ENCODE data around the gene MACROD2.

The MACROD2 gene

DNA sequence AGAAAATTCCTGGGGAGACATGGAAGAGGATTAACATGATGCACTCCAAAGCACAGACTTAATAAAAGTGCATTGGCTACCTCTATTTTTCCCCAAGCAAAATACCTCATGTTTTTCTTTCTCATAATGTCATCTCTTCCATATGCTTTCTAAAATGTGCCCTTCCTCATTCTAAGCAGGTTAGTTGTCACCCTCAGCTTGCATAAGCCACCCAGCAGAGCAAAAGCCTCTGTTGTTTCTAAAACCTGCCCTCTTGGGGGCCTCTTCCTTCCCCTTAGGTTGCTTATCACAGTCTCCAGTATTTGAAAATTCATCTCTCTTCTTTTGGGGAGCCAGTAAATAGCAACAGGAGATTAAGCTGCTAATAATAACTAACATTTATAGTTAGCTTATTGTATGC is 525.7 kb downstream of the MACROD2 start:
- TF ChIP-seq TAF1 (IDR thresholded peaks at IDR 0.05; ENCODE audit: borderline replicate concordance, insufficient read depth, low read length) (no peak), SIN3A (IDR thresholded peaks at IDR 0.05; ENCODE audit: borderline replicate concordance, insufficient read depth, low read length) (no peak), FOXP2 (optimal IDR thresholded peaks at IDR 0.05; ENCODE audit: borderline replicate concordance, extremely low read depth, extremely low read length, insufficient read depth) (no peak), POLR2AphosphoS5 (IDR thresholded peaks at IDR 0.05; ENCODE audit: low read depth, low read length) (no peak)
- TF ChIP-seq, protein P1, sequence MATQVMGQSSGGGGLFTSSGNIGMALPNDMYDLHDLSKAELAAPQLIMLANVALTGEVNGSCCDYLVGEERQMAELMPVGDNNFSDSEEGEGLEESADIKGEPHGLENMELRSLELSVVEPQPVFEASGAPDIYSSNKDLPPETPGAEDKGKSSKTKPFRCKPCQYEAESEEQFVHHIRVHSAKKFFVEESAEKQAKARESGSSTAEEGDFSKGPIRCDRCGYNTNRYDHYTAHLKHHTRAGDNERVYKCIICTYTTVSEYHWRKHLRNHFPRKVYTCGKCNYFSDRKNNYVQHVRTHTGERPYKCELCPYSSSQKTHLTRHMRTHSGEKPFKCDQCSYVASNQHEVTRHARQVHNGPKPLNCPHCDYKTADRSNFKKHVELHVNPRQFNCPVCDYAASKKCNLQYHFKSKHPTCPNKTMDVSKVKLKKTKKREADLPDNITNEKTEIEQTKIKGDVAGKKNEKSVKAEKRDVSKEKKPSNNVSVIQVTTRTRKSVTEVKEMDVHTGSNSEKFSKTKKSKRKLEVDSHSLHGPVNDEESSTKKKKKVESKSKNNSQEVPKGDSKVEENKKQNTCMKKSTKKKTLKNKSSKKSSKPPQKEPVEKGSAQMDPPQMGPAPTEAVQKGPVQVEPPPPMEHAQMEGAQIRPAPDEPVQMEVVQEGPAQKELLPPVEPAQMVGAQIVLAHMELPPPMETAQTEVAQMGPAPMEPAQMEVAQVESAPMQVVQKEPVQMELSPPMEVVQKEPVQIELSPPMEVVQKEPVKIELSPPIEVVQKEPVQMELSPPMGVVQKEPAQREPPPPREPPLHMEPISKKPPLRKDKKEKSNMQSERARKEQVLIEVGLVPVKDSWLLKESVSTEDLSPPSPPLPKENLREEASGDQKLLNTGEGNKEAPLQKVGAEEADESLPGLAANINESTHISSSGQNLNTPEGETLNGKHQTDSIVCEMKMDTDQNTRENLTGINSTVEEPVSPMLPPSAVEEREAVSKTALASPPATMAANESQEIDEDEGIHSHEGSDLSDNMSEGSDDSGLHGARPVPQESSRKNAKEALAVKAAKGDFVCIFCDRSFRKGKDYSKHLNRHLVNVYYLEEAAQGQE (IDR thresholded peaks at IDR 0.05; ENCODE audit: insufficient read depth in 1 of 2, low read depth in 2 of 2, low read length in 2 of 2) = no peak

DNA sequence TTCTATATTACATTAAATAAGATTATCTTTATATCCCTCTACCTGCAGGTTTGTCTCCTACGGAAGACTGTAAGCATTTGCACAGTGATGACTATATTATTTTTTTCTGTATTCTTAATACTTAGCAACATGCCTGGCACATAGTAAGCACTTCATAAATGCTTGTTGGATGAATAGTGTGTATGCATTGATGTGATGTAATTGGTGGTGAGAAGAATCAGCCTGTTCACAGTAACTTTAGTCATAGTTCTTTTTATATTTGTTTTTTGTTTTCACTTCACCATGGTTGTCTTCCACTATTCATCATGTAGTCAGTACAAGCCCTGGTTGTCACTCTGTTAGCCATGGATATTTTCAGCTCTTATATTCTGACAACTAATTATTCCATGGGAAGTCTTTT is 526.1 kb downstream of the MACROD2 start:
- TF ChIP-seq FOXP2 (optimal IDR thresholded peaks at IDR 0.05; ENCODE audit: borderline replicate concordance, extremely low read depth, extremely low read length, insufficient read depth) (no peak), SIN3A (IDR thresholded peaks at IDR 0.05; ENCODE audit: borderline replicate concordance, insufficient read depth, low read length) (no peak), TAF1 (IDR thresholded peaks at IDR 0.05; ENCODE audit: borderline replicate concordance, insufficient read depth, low read length) (no peak), POLR2AphosphoS5 (IDR thresholded peaks at IDR 0.05; ENCODE audit: low read depth, low read length) (no peak)
- TF ChIP-seq, protein P1 (IDR thresholded peaks at IDR 0.05; ENCODE audit: insufficient read depth in 1 of 2, low read depth in 2 of 2, low read length in 2 of 2) = no peak

DNA sequence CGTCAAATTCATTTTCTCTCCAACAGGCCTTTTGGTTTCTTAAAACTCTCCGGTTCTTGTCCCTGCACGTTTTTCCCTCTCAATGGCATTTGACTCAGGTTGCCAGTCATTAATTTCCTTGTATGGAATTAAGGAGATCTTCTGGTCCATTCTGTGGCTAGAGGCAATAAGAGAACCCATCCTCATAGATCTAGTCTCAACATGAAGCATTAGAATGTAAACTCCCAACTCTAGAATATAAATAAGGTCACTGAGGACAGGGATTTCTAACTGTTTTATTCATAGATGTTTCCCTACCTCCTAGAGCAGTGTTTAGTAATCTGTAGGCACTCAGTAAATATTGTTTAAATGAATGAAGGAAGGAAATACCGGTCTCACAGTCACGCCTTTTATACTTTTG is 527.3 kb downstream of the MACROD2 start:
- no peak for TF ChIP-seq POLR2AphosphoS5 (IDR thresholded peaks at IDR 0.05; ENCODE audit: low read depth, low read length)
- TF ChIP-seq, protein P1 (IDR thresholded peaks at IDR 0.05; ENCODE audit: insufficient read depth in 1 of 2, low read depth in 2 of 2, low read length in 2 of 2) = no peak
- TF ChIP-seq TAF1 (IDR thresholded peaks at IDR 0.05; ENCODE audit: borderline replicate concordance, insufficient read depth, low read length) = no peak
- no peak for TF ChIP-seq FOXP2 (optimal IDR thresholded peaks at IDR 0.05; ENCODE audit: borderline replicate concordance, extremely low read depth, extremely low read length, insufficient read depth)
- no peak for TF ChIP-seq SIN3A (IDR thresholded peaks at IDR 0.05; ENCODE audit: borderline replicate concordance, insufficient read depth, low read length)

DNA sequence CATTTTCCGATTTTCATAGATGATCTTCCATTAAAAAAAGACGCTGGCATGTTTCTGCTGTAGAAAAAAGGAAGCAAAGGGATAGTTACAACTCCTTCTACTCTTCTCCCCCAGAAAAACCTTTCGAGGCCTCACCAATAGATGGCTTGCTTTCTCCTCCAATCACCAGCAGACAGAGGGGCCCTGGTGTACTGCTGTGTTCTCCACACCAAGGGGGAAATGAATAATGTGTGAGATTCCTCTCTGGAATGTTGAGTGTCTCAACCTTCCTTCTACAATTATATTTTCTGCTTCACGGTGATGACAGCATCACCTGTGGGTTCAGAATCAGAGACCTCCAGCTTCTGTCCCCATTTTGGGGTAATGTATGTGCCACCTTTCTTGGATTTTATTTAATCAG is 527.8 kb downstream of the MACROD2 start:
- TF ChIP-seq POLR2AphosphoS5 (IDR thresholded peaks at IDR 0.05; ENCODE audit: low read depth, low read length) (no peak), FOXP2 (optimal IDR thresholded peaks at IDR 0.05; ENCODE audit: borderline replicate concordance, extremely low read depth, extremely low read length, insufficient read depth) (no peak), SIN3A (IDR thresholded peaks at IDR 0.05; ENCODE audit: borderline replicate concordance, insufficient read depth, low read length) (no peak), TAF1 (IDR thresholded peaks at IDR 0.05; ENCODE audit: borderline replicate concordance, insufficient read depth, low read length) (no peak)
- TF ChIP-seq, protein P1 (IDR thresholded peaks at IDR 0.05; ENCODE audit: insufficient read depth in 1 of 2, low read depth in 2 of 2, low read length in 2 of 2) = no peak

DNA sequence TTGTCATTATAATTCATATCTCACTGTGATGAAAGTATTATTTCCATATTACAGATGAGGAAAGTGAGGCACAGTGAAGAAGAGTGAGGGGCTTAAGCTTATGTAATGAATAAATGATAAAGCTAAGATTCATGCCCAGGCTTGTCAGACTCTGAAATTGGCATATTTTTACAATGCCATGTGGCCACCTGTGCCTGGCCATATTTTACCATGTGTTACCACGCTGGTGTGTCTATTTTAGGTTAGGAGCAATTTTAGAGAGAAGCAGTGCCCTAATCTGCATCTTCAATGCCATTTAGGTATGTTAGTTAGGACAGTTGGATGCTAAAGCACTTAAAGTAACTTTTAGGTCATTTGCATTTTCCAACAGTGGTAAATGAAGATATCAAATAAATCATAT is 530.1 kb downstream of the MACROD2 start:
- TF ChIP-seq TAF1 (IDR thresholded peaks at IDR 0.05; ENCODE audit: borderline replicate concordance, insufficient read depth, low read length) (no peak), SIN3A (IDR thresholded peaks at IDR 0.05; ENCODE audit: borderline replicate concordance, insufficient read depth, low read length) (no peak), FOXP2 (optimal IDR thresholded peaks at IDR 0.05; ENCODE audit: borderline replicate concordance, extremely low read depth, extremely low read length, insufficient read depth) (no peak), POLR2AphosphoS5 (IDR thresholded peaks at IDR 0.05; ENCODE audit: low read depth, low read length) (no peak)
- TF ChIP-seq, protein P1 (IDR thresholded peaks at IDR 0.05; ENCODE audit: insufficient read depth in 1 of 2, low read depth in 2 of 2, low read length in 2 of 2) = no peak
